T-cell (primary cell): ENCODE measurements around the gene KCNH8. TPM values are rescaled to one million over a fixed set of nuclear protein-coding genes. Genes with fewer than 3 reads are reported as not detected.

Experiments
- ATAC-seq, 4 experiments: fragments of 200-7000 bp in 3 of 4; fragments of 150-1000 bp in 1 of 4; cut with Tn5 transposase; replicated peaks in 1 of 4; 1 replicate in 3 of 4; 2 replicates in 1 of 4; pipeline ENCODE4 v1.10.0; 2021; ENCODE audit warnings: moderate library complexity in 3 of 4, mild to moderate bottlenecking in 2 of 4, moderate number of reproducible peaks in 1 of 4
- CTCF ChIA-PET, 2 donors: fragments of 300-600 bp; sonication (Branson Sonifier 250); formaldehyde crosslinking; loops; one replicate each; lab custom pipeline; 2022; ENCODE audit warnings: antibody characterized with exemption in 2 of 2; lab: Charles Lee
- POLR2A ChIA-PET, 2 donors: fragments of 300-600 bp; sonication (Branson Sonifier 250); formaldehyde crosslinking; loops; one replicate each; lab custom pipeline; 2022; ENCODE audit warnings: antibody characterized with exemption in 2 of 2; lab: Charles Lee
- DNase-seq, 35 experiments: peaks; one replicate each; pipeline versions ENCODE4 v3.0.0 to v3.0.0-alpha.2; 2013 to 2023
- H3K27ac ChIP-seq: one replicate; pipeline ENCODE4 v1.5.1; 2013; ENCODE audit warnings: low read length
- H3K27me3 ChIP-seq, 2 experiments: replicated peaks in 1 of 2; 1 replicate in 1 of 2; 2 replicates in 1 of 2; pipeline versions ENCODE4 v1.6.1 to v1.7.0; 2013; ENCODE audit warnings: low read length in 1 of 2, mixed read lengths in 1 of 2; ENCODE audit not compliant: control insufficient read depth in 2 of 2, insufficient read depth in 2 of 2; ENCODE audit errors: extremely low read depth in 1 of 2
- H3K36me3 ChIP-seq, 2 donors: 1 replicate in 1 of 2; 2 replicates in 1 of 2; pipeline versions ENCODE4 v1.6.1 to v1.7.0; 2013; ENCODE audit warnings: low read length in 1 of 2; ENCODE audit not compliant: control insufficient read depth in 2 of 2, insufficient read depth in 1 of 2; ENCODE audit errors: extremely low read depth in 1 of 2
- H3K4me1 ChIP-seq, 2 experiments: 1 replicate in 1 of 2; 2 replicates in 1 of 2; pipeline versions ENCODE4 v1.6.1 to v1.7.0; 2013; ENCODE audit warnings: low read length in 2 of 2, mixed read lengths in 1 of 2; ENCODE audit not compliant: insufficient read depth in 2 of 2, control insufficient read depth in 1 of 2; ENCODE audit errors: extremely low read depth in 1 of 2
- H3K4me3 ChIP-seq, 2 donors: 1 replicate in 1 of 2; 2 replicates in 1 of 2; pipeline versions ENCODE4 v1.5.1 to v1.7.0; 2013; ENCODE audit warnings: mild to moderate bottlenecking in 2 of 2, low read length in 1 of 2, moderate library complexity in 1 of 2; ENCODE audit not compliant: control insufficient read depth in 1 of 2; ENCODE audit errors: extremely low read depth in 1 of 2
- H3K9me3 ChIP-seq: 2 replicates; pipeline ENCODE4 v1.7.0; 2013
- H3K27ac Mint-ChIP-seq, 2 donors: one replicate each; pipeline ENCODE4 v1.8.0; 2020 to 2021; ENCODE audit warnings: mild to moderate bottlenecking in 2 of 2, mixed read lengths in 2 of 2
- H3K27me3 Mint-ChIP-seq, 2 donors: one replicate each; pipeline ENCODE4 v1.8.0; 2021 to 2022; ENCODE audit warnings: mixed read lengths in 2 of 2
- H3K36me3 Mint-ChIP-seq: one replicate; pipeline ENCODE4 v1.8.0; 2021; ENCODE audit warnings: mixed read lengths
- H3K4me1 Mint-ChIP-seq, 3 donors: one replicate each; pipeline ENCODE4 v1.8.0; 2020 to 2022; ENCODE audit warnings: mixed read lengths in 3 of 3, mild to moderate bottlenecking in 1 of 3
- H3K4me3 Mint-ChIP-seq, 3 donors: one replicate each; pipeline ENCODE4 v1.8.0; 2020 to 2022; ENCODE audit warnings: mild to moderate bottlenecking in 3 of 3, mixed read lengths in 3 of 3, moderate library complexity in 3 of 3
- H3K9me3 Mint-ChIP-seq, 3 donors: one replicate each; pipeline ENCODE4 v1.8.0; 2020 to 2022; ENCODE audit warnings: mixed read lengths in 3 of 3
- WGBS: methylation state at CpG from one replicate; pipeline ENCODE4 v1.1.5; 2013; ENCODE audit warnings: missing lambda C conversion rate; ENCODE audit not compliant: insufficient coverage; 5-methylcytosine and 5-hydroxymethylcytosine counted together
- total RNA-seq, 35 experiments: library from RNA in 6 of 35; stranded (reverse) in 6 of 35; fragments of 120-200 nt in 1 of 35; gene quantifications; one replicate each; pipeline versions ENCODE4 v1.2.1 to v1.2.4 and lab custom pipeline; 2013 to 2026

Gene KCNH8
- total RNA-seq, 5 donors from 2014 or later (not counting 1 experiment from before 2014, with no cell fraction given) = 0.03 to 0.26 (median 0.16) TPM; not detected in 1

- Histone ChIP-seq H3K27ac (no peak overlapping the region), H3K4me1 (no peaks in the 10 kb centered on the region), H3K36me3 (no peaks in the 10 kb centered on the region), H3K27me3 (no peaks in the 10 kb centered on the region), H3K4me3 (no peak overlapping the region), H3K9me3 (no peaks in the 10 kb centered on the region)
- ChIA-PET CTCF (no interaction called here), POLR2A (no interaction called here)
- H3K27ac Mint-ChIP-seq = no peak overlapping the region
- H3K27me3 Mint-ChIP-seq = no peaks in the 10 kb centered on the region
- H3K9me3 Mint-ChIP-seq = peaks cover 0 to 4% (median 0%) of the 10 kb centered on the region in 3 donors
- no peaks in the 10 kb centered on the region for H3K36me3 Mint-ChIP-seq
- 29% methylated on average over 1 of the region's 3 CpGs for WGBS
- no peaks in the 10 kb centered on the region for H3K4me1 Mint-ChIP-seq
- no peak for DNase-seq
- ATAC-seq = no peak
- H3K4me3 Mint-ChIP-seq = no peak overlapping the region
These were observed 325.8 kb downstream of the KCNH8 start for GRCh38 chr3:19473971-19474580.

- Mint-ChIP-seq H3K4me3 (no peak overlapping the region), H3K4me1 (no peaks in the 10 kb centered on the region), H3K36me3 (no peaks in the 10 kb centered on the region), H3K27me3 (no peaks in the 10 kb centered on the region), H3K9me3 (peaks cover 0 to 4% (median 0%) of the 10 kb centered on the region in 3 donors), H3K27ac (no peak overlapping the region)
- H3K4me3 ChIP-seq = no peak overlapping the region
- H3K9me3 ChIP-seq = no peaks in the 10 kb centered on the region
- no peaks in the 10 kb centered on the region for H3K36me3 ChIP-seq
- no peaks in the 10 kb centered on the region for H3K4me1 ChIP-seq
- no peak overlapping the region for H3K27ac ChIP-seq
- ChIA-PET CTCF (interaction anchor here in 1 of 2 donors (0.6 kb wide), 1 partner anchor 10 kb away, joined by 4 read pairs; no protein-coding TSS in a partner anchor), POLR2A (no interaction called here)
- WGBS = 60% methylated on average over 1 of the region's 7 CpGs
- H3K27me3 ChIP-seq = no peaks in the 10 kb centered on the region
- ATAC-seq (no peak), DNase-seq (no peak)
These were observed 328.0 kb downstream of the KCNH8 start for GRCh38 chr3:19476281-19476680.

GRCh38 chr3:19485267-19485666 is 337.0 kb downstream of the KCNH8 start:
- no peaks in the 10 kb centered on the region for H3K27me3 Mint-ChIP-seq
- H3K9me3 ChIP-seq = no peaks in the 10 kb centered on the region
- H3K27ac Mint-ChIP-seq = no peak overlapping the region
- peaks cover 0 to 4% (median 0%) of the 10 kb centered on the region in 3 donors for H3K9me3 Mint-ChIP-seq
- no peaks in the 10 kb centered on the region for H3K36me3 Mint-ChIP-seq
- ATAC-seq (no peak), DNase-seq (no peak)
- no peaks in the 10 kb centered on the region for H3K36me3 ChIP-seq
- no peak overlapping the region for H3K4me3 ChIP-seq
- no peak overlapping the region for H3K27ac ChIP-seq
- no peaks in the 10 kb centered on the region for H3K4me1 Mint-ChIP-seq
- no peaks in the 10 kb centered on the region for H3K27me3 ChIP-seq
- no peaks in the 10 kb centered on the region for H3K4me1 ChIP-seq
- ChIA-PET POLR2A (no interaction called here), CTCF (no interaction called here)
- no peak overlapping the region for H3K4me3 Mint-ChIP-seq
- 91% methylated on average over 1 of the region's 3 CpGs for WGBS

- 77% methylated on average over 3 of the region's 6 CpGs for WGBS
- Histone ChIP-seq H3K36me3 (no peaks in the 10 kb centered on the region), H3K4me1 (no peaks in the 10 kb centered on the region), H3K4me3 (no peak overlapping the region), H3K9me3 (no peaks in the 10 kb centered on the region), H3K27ac (no peak overlapping the region), H3K27me3 (no peaks in the 10 kb centered on the region)
- ATAC-seq = no peak
- DNase-seq = no peak
- no peak overlapping the region for H3K27ac Mint-ChIP-seq
- no peaks in the 10 kb centered on the region for H3K27me3 Mint-ChIP-seq
- CTCF ChIA-PET = no interaction called here
- H3K36me3 Mint-ChIP-seq = no peaks in the 10 kb centered on the region
- POLR2A ChIA-PET = no interaction called here
- H3K4me3 Mint-ChIP-seq = no peak overlapping the region
- peaks cover 0 to 4% (median 0%) of the 10 kb centered on the region in 3 donors for H3K9me3 Mint-ChIP-seq
- H3K4me1 Mint-ChIP-seq = no peaks in the 10 kb centered on the region
These were observed 339.1 kb downstream of the KCNH8 start for GRCh38 chr3:19487386-19487785.

- no peak for DNase-seq
- ChIA-PET CTCF (no interaction called here), POLR2A (no interaction called here)
- Mint-ChIP-seq H3K9me3 (peaks cover 0 to 4% (median 4%) of the 10 kb centered on the region in 3 donors), H3K36me3 (no peaks in the 10 kb centered on the region), H3K27me3 (no peaks in the 10 kb centered on the region), H3K4me1 (no peaks in the 10 kb centered on the region), H3K4me3 (no peak overlapping the region), H3K27ac (no peak overlapping the region)
- H3K4me3 ChIP-seq = no peak overlapping the region
- H3K27me3 ChIP-seq = no peaks in the 10 kb centered on the region
- no peak overlapping the region for H3K27ac ChIP-seq
- no peak for ATAC-seq
- H3K36me3 ChIP-seq = no peaks in the 10 kb centered on the region
- no peaks in the 10 kb centered on the region for H3K4me1 ChIP-seq
- no CpG with 5 or more reads among the region's 4 CpGs for WGBS
- no peaks in the 10 kb centered on the region for H3K9me3 ChIP-seq
These were observed 340.6 kb downstream of the KCNH8 start for GRCh38 chr3:19488939-19489338.

GRCh38 chr3:19489936-19490335 is 341.6 kb downstream of the KCNH8 start:
- CTCF ChIA-PET = no interaction called here
- Histone ChIP-seq H3K27me3 (no peaks in the 10 kb centered on the region), H3K36me3 (no peaks in the 10 kb centered on the region), H3K27ac (no peak overlapping the region), H3K4me1 (no peaks in the 10 kb centered on the region), H3K4me3 (no peak overlapping the region), H3K9me3 (no peaks in the 10 kb centered on the region)
- DNase-seq (no peak), ATAC-seq (no peak)
- 80% methylated on average over 11 of the region's 13 CpGs for WGBS
- Mint-ChIP-seq H3K27me3 (no peaks in the 10 kb centered on the region), H3K36me3 (no peaks in the 10 kb centered on the region), H3K4me1 (no peaks in the 10 kb centered on the region), H3K9me3 (peaks cover 0 to 7% (median 4%) of the 10 kb centered on the region in 3 donors), H3K4me3 (no peak overlapping the region), H3K27ac (no peak overlapping the region)
- POLR2A ChIA-PET = interaction anchor here in 1 of 2 donors (0.6 kb wide), 1 partner anchor 245 kb away, joined by 8 read pairs; no protein-coding TSS in a partner anchor
